Measurements from ENCODE around the gene PCGF6. TPM values are rescaled to one million over a fixed set of nuclear protein-coding genes. Genes with fewer than 3 reads are reported as not detected.

Gene PCGF6
- total RNA-seq, 4 donors from 2014 or later: 10.7 to 19.0 (median 15.8) TPM

DNA sequence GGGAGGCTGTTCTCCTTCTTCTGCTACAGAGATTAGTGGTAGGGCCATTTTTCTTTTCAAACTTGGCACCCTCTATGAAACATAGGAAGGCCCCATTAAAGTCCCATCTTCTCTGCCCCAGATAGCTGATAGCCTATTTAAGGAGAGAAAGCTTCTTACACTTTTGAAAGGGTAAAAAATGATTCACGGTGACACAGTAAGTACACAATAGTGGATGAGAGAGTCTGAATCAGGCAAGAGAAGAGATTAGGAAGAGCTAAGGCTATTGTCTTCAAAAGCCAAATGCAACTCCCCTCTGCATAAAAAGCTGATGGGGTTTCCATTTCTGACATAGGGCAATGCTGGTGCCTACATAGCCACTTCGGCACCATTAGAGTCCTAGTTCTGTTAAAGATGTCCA, 70.4 kb downstream of the PCGF6 start:
- TF ChIP-seq, protein P1, sequence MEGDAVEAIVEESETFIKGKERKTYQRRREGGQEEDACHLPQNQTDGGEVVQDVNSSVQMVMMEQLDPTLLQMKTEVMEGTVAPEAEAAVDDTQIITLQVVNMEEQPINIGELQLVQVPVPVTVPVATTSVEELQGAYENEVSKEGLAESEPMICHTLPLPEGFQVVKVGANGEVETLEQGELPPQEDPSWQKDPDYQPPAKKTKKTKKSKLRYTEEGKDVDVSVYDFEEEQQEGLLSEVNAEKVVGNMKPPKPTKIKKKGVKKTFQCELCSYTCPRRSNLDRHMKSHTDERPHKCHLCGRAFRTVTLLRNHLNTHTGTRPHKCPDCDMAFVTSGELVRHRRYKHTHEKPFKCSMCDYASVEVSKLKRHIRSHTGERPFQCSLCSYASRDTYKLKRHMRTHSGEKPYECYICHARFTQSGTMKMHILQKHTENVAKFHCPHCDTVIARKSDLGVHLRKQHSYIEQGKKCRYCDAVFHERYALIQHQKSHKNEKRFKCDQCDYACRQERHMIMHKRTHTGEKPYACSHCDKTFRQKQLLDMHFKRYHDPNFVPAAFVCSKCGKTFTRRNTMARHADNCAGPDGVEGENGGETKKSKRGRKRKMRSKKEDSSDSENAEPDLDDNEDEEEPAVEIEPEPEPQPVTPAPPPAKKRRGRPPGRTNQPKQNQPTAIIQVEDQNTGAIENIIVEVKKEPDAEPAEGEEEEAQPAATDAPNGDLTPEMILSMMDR (IDR thresholded peaks at IDR 0.05; ENCODE audit: low read depth): no peak

DNA sequence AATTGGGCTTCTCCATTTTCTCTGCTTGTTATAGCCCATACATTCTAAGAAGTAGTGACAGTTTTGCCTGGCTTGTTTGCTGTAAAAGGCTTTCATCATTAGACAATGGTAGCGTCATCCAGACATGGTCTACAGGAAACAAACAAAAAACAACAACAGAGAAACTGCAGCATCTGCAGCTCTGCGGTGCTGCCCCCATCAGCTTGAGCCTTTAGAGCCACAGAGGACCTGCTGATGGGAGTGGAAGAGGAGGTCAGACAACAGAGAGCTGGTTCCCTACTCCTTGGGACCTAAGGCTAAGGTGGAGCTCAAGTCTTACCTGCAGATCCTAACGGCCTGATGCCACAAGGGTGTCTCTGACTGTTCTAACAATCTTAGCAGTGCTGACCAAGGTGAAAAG, 70.9 kb downstream of the PCGF6 start:
- TF ChIP-seq, protein P1 (IDR thresholded peaks at IDR 0.05; ENCODE audit: low read depth): no peak

DNA sequence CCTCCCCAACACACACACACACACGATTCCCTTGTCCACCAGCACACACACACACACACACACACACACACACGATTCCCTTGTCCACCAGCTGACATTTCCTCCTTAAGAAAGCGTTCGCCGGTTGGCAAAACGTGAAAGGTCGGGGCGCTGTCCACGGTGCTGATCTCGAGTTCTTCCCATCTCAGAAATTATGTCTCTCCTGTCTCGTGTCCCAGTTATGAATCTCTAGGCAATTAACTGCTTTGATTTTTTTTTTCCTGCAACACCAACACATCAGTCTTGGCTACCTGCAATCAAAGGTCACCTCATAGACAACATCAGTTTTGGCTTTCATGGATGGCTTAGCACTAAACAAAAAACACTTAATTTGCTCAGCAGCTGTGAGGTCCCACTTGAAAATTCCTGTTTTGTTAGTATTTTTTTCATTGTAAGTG, 72.1 kb downstream of the PCGF6 start:
- TF ChIP-seq, protein P1 (IDR thresholded peaks at IDR 0.05; ENCODE audit: low read depth): no peak

DNA sequence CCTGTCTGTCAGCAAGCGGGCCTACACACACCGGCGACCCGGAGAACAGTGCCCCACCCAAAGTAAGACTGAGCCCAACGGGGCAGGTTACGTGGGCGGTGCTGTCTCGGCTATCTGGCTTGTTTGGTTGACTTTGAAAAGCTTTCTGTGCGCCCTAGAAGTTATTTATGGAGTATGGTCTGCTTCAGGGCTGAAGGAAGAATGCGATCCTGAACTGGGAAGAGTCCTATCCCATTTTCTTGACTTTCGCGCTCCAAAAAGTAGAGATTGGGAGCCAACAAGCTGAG, 72.5 kb downstream of the PCGF6 start:
- TF ChIP-seq, protein P1 (IDR thresholded peaks at IDR 0.05; ENCODE audit: low read depth): no peak

DNA sequence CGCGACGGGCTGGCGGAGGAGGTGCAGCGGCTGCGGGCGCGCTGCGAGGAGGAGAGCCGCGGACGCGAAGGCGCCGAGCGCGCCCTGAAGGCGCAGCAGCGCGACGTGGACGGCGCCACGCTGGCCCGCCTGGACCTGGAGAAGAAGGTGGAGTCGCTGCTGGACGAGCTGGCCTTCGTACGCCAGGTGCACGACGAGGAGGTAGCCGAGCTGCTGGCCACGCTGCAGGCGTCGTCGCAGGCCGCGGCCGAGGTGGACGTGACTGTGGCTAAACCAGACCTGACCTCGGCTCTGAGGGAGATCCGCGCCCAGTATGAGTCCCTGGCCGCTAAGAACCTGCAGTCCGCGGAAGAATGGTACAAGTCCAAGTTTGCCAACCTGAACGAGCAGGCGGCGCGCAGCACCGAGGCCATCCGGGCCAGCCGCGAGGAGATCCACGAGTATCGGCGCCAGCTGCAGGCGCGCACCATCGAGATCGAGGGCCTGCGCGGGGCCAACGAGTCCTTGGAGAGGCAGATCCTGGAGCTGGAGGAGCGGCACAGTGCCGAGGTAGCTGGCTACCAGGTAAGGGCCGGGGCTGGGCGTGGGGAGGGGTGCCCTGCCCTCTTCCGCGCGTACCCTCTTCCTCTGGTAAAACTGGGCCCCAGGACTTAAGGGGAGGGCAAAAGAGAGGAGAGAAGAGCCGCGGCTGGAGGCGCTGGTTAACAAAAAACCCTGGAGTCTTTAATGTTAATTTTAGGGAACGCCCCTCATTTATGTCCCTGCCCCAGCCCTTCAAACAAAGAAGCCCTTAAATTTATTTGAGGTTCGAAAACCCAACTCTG, 73.0 kb downstream of the PCGF6 start:
- TF ChIP-seq, protein P1 (IDR thresholded peaks at IDR 0.05; ENCODE audit: low read depth): no peak

DNA sequence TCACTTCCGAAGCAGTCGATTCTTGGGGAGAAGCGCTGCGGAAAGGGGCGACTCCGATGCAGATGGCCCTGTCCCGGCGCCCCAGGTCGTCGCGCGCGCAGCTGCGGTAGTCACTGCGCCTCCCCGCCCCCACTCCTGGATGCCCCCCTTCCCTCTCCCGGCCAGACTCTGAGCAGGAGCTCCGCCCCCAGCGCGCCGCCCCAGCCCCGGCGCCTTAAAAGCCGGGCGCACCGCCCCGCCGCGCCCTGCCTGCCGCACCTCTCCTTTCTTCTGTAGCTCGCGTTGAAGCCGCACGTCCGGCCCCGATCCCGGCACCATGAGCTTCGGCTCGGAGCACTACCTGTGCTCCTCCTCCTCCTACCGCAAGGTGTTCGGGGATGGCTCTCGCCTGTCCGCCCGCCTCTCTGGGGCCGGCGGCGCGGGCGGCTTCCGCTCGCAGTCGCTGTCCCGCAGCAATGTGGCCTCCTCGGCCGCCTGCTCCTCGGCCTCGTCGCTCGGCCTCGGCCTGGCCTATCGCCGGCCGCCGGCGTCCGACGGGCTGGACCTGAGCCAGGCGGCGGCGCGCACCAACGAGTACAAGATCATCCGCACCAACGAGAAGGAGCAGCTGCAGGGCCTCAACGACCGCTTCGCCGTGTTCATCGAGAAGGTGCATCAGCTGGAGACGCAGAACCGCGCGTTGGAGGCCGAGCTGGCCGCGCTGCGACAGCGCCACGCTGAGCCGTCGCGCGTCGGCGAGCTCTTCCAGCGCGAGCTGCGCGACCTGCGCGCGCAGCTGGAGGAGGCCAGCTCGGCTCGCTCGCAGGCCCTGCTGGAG, 73.8 kb downstream of the PCGF6 start, which contains the start of gene INA:
Gene INA, plus strand, starts transcription at position 243 of the 817 bp plus-strand sequence. Its CDS starts 74 bp downstream, at position 317.
- TF ChIP-seq, protein P1 (IDR thresholded peaks at IDR 0.05; ENCODE audit: low read depth): no peak

DNA sequence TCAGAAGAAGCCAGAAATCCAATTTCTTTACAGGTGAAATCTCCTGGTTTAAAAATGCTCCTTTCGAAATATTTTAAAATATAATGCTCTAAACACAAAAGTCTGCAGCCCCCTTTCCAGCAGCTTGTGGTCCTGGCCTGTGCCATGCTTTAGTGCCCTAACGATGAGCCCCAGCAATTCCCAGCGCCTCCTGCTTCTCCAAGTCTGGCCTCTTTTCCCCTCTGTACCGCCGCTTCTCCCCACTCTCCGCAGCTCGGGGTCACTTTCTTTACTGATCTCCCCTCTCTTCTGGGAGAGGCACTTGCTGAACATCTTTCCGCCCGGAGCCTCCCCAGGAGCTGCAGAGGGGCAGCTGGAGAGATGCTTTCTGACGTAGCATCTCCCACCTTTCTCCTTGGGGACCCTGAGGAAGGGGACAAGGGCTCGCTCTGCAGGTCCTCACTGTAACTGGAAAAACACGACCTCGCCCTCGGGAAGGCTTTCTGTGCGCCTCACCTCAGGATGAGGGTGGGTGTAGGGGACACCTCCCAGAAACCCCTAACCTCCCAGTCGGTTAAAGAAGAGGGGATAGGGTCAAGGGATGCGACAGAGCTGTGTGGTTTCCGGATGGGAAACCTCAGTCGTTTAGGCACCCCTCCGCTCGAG, 74.6 kb downstream of the PCGF6 start:
- TF ChIP-seq, protein P1 (IDR thresholded peaks at IDR 0.05; ENCODE audit: low read depth): no peak
